Hepatocyte (in vitro differentiated cells): ENCODE results near the gene PIAS1.

Experiments used
- CTCF ChIP-seq: fragments of 200-600 bp; sonication (generic); IDR thresholded peaks from 2 replicates; pipeline ENCODE4 v1.5.1; 2016; ENCODE audit warnings: antibody characterized with exemption, mild to moderate bottlenecking; ENCODE audit not compliant: poor library complexity
- EZH2phosphoT487 ChIP-seq: fragments of 200-600 bp; sonication (generic); IDR thresholded peaks from one replicate; pipeline ENCODE4 v1.6.1; 2018; ENCODE audit warnings: antibody characterized with exemption, mild to moderate bottlenecking, low read depth, moderate library complexity; ENCODE audit not compliant: unreplicated experiment, severe bottlenecking

- TF ChIP-seq EZH2phosphoT487 = no peak
- no peak for TF ChIP-seq CTCF
Observed at GRCh38 chr15:68098465-68098864, 44.4 kb downstream of the PIAS1 start.
